OCI-LY1 (cell line): ENCODE data around the gene PHLDB2.

ENCODE experiments used
- H2AFZ ChIP-seq: fragments of 200-600 bp; sonication (generic), shearing (Covaris generic); 2 replicates; pipeline ENCODE4 v1.6.0; 2014; ENCODE audit warnings: antibody characterized with exemption, mild to moderate bottlenecking, low read length
- H3F3A ChIP-seq: fragments of 200-600 bp; sonication (generic), shearing (Covaris generic); 2 replicates; pipeline ENCODE4 v1.6.0; 2014; ENCODE audit warnings: mild to moderate bottlenecking, antibody characterized with exemption, low read length, moderate library complexity; ENCODE audit not compliant: insufficient read depth
- H3K27ac ChIP-seq: fragments of 200-600 bp; sonication (generic); 2 replicates; pipeline ENCODE4 v1.5.1; 2014; ENCODE audit warnings: low read length, mixed run types, mild to moderate bottlenecking, low read depth; ENCODE audit not compliant: poor library complexity, severe bottlenecking
- H3K27me3 ChIP-seq: fragments of 200-600 bp; sonication (generic); 2 replicates; pipeline ENCODE4 v1.6.0; 2014; ENCODE audit warnings: antibody characterized with exemption, mild to moderate bottlenecking, low read length, moderate library complexity; ENCODE audit not compliant: insufficient read depth
- H3K36me3 ChIP-seq: fragments of 200-600 bp; sonication (generic); 2 replicates; pipeline ENCODE4 v1.6.1; 2014; ENCODE audit warnings: mild to moderate bottlenecking, antibody characterized with exemption, low read length, moderate library complexity, mixed read lengths; ENCODE audit not compliant: insufficient read depth
- H3K4me1 ChIP-seq: fragments of 200-600 bp; sonication (generic); 2 replicates; pipeline ENCODE4 v1.5.1; 2014; ENCODE audit warnings: mild to moderate bottlenecking, low read length, moderate library complexity; ENCODE audit not compliant: insufficient read depth, severe bottlenecking
- H3K4me2 ChIP-seq: fragments of 200-600 bp; sonication (generic), shearing (Covaris generic); 2 replicates; pipeline ENCODE4 v1.6.1; 2014; ENCODE audit warnings: low read length
- H3K4me3 ChIP-seq: fragments of 200-600 bp; sonication (generic); 2 replicates; pipeline ENCODE4 v1.5.1; 2014; ENCODE audit warnings: low read length, low read depth, mild to moderate bottlenecking, mixed read lengths; ENCODE audit not compliant: poor library complexity, severe bottlenecking
- H3K79me2 ChIP-seq: fragments of 200-600 bp; shearing (Covaris generic); 2 replicates; pipeline ENCODE4 v1.6.1; 2016; ENCODE audit warnings: mixed run types, low read length, mixed read lengths; ENCODE audit not compliant: insufficient read depth
- H3K9ac ChIP-seq: fragments of 200-600 bp; sonication (generic), shearing (Covaris generic); 2 replicates; pipeline ENCODE4 v1.6.1; 2014; ENCODE audit warnings: mild to moderate bottlenecking, low read length, mixed read lengths
- H3K9me2 ChIP-seq: fragments of 200-600 bp; sonication (generic), shearing (Covaris generic); 2 replicates; pipeline ENCODE4 v1.6.1; 2014; ENCODE audit warnings: low read depth, mild to moderate bottlenecking, low read length, mixed read lengths
- H3K9me3 ChIP-seq: fragments of 200-600 bp; shearing (Covaris generic); 2 replicates; pipeline ENCODE4 v1.6.1; 2014; ENCODE audit warnings: low read length, mixed read lengths
- H4K20me1 ChIP-seq: fragments of 200-600 bp; sonication (generic), shearing (Covaris generic); 2 replicates; pipeline ENCODE4 v1.6.0; 2016; ENCODE audit warnings: mild to moderate bottlenecking, low read length; ENCODE audit not compliant: insufficient read depth
- CTCF ChIP-seq: fragments of 200-600 bp; sonication (generic), shearing (Covaris generic); IDR thresholded peaks from 2 replicates; pipeline ENCODE4 v1.5.1; 2017; ENCODE audit warnings: mild to moderate bottlenecking, antibody characterized with exemption, low read length, moderate library complexity, mixed read lengths
- EZH2 ChIP-seq: fragments of 200-600 bp; sonication (generic), shearing (Covaris generic); IDR thresholded peaks from 2 replicates; pipeline ENCODE4 v1.8.0; 2017; ENCODE audit warnings: borderline replicate concordance, mixed run types, mild to moderate bottlenecking, antibody characterized with exemption, low read length, moderate library complexity, mixed read lengths

The PHLDB2 gene

GRCh38 chr3:111963424-111963823 is 104.4 kb downstream of the PHLDB2 start:
- H3K36me3 ChIP-seq: no peaks in the 10 kb centered on the region

DNA sequence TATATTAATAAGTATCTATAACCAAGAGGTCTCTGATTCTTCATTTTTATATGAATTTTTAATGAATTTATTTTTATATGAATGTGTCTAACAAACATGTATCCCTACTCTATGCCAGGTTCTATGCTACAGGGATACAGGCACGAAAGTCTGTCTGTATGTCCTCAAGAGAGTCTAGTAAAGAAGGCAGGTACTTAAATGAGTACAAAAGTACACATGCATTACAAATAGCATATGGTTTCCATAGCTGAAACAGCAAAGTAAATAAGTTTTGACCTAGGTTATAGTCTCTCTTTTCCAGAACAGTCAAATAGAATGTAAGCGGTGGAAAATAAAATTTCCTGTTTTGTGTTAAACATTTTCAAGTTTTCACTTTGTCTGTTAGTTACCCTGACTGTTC is 106.4 kb downstream of the PHLDB2 start:
- H4K20me1 ChIP-seq: no peaks in the 10 kb centered on the region
- H3K27me3 ChIP-seq: no peaks in the 10 kb centered on the region
- H3K4me2 ChIP-seq: no peak overlapping the region
- H3F3A ChIP-seq: no peaks in the 10 kb centered on the region
- H3K36me3 ChIP-seq: no peaks in the 10 kb centered on the region
- H3K27ac ChIP-seq: no peak overlapping the region
- H3K79me2 ChIP-seq: no peaks in the 10 kb centered on the region
- H3K9me3 ChIP-seq: no peaks in the 10 kb centered on the region
- no peak overlapping the region for H3K4me3 ChIP-seq
- H2AFZ ChIP-seq: no peak overlapping the region
- H3K4me1 ChIP-seq: no peaks in the 10 kb centered on the region
- no peaks in the 10 kb centered on the region for H3K9me2 ChIP-seq
- no peak overlapping the region for H3K9ac ChIP-seq
- TF ChIP-seq EZH2: no peak
- TF ChIP-seq CTCF: no peak

More at GRCh38 chr3:111963424-111963823, 104.4 kb downstream of the PHLDB2 start:
- no peaks in the 10 kb centered on the region for H3K4me1 ChIP-seq
- H3K9me2 ChIP-seq: no peaks in the 10 kb centered on the region
- no peak overlapping the region for H3K4me3 ChIP-seq
- no peaks in the 10 kb centered on the region for H3K27me3 ChIP-seq
- H3K27ac ChIP-seq: no peak overlapping the region
- H2AFZ ChIP-seq: no peak overlapping the region
- TF ChIP-seq EZH2 (no peak), CTCF (no peak)
- no peak overlapping the region for H3K4me2 ChIP-seq
- no peaks in the 10 kb centered on the region for H3K79me2 ChIP-seq
- H4K20me1 ChIP-seq: no peaks in the 10 kb centered on the region
- no peaks in the 10 kb centered on the region for H3K9me3 ChIP-seq
- no peak overlapping the region for H3K9ac ChIP-seq
- no peaks in the 10 kb centered on the region for H3F3A ChIP-seq

- Histone ChIP-seq H3K4me2 (no peak overlapping the region), H3K4me1 (no peaks in the 10 kb centered on the region), H3K27me3 (no peaks in the 10 kb centered on the region), H2AFZ (no peak overlapping the region), H3K9me2 (no peaks in the 10 kb centered on the region), H3K9me3 (no peaks in the 10 kb centered on the region), H3K36me3 (no peaks in the 10 kb centered on the region), H3K4me3 (no peak overlapping the region), H4K20me1 (no peaks in the 10 kb centered on the region), H3K9ac (no peak overlapping the region), H3K27ac (no peak overlapping the region), H3F3A (no peaks in the 10 kb centered on the region), H3K79me2 (no peaks in the 10 kb centered on the region)
- TF ChIP-seq CTCF (no peak), EZH2 (no peak)
These were observed 108.0 kb downstream of the PHLDB2 start for GRCh38 chr3:111967068-111967467.
